ENCODE measurements around the gene STX10. TPM values are rescaled to one million over a fixed set of nuclear protein-coding genes. Genes with fewer than 3 reads are reported as not detected.

The STX10 gene
- total RNA-seq, 1 experiment from 2014 or later = 179 TPM

- Histone ChIP-seq H3F3A (ENCODE audit: low read length, unreplicated experiment) (peaks cover 4% of the 10 kb centered on the region), H3K9ac (ENCODE audit: low read length) (no peak overlapping the region), H4K20me1 (ENCODE audit: low read length) (peaks cover 52% of the 10 kb centered on the region), H3K36me3 (ENCODE audit: low read depth, low read length) (peaks cover 24% of the 10 kb centered on the region), H2AFZ (ENCODE audit: low read length) (no peak overlapping the region), H3K9me3 (ENCODE audit: low read length) (no peaks in the 10 kb centered on the region), H3K4me1 (ENCODE audit: insufficient read depth, low read length) (peaks cover 26% of the 10 kb centered on the region), H3K4me2 (ENCODE audit: low read length) (no peak overlapping the region), H3K9me2 (replicated peaks; ENCODE audit: low read length) (no peaks in the 10 kb centered on the region), H3K27ac (ENCODE audit: low read length) (no peak overlapping the region), H3K79me2 (ENCODE audit: low read length) (peaks cover 88% of the 10 kb centered on the region), H3K4me3 (ENCODE audit: low read length) (no peak overlapping the region), H3K27me3 (ENCODE audit: low read length) (no peaks in the 10 kb centered on the region)
- ATAC-seq = no peak
- POLR2A ChIA-PET (ENCODE audit: unreplicated experiment) = no interaction called here
- no peak for DNase-seq
- CTCF ChIA-PET = no interaction called here
- TF ChIP-seq EZH2phosphoT487 (IDR thresholded peaks at IDR 0.05; ENCODE audit: borderline replicate concordance, low read length) = no peak
- TF ChIP-seq, protein P1, sequence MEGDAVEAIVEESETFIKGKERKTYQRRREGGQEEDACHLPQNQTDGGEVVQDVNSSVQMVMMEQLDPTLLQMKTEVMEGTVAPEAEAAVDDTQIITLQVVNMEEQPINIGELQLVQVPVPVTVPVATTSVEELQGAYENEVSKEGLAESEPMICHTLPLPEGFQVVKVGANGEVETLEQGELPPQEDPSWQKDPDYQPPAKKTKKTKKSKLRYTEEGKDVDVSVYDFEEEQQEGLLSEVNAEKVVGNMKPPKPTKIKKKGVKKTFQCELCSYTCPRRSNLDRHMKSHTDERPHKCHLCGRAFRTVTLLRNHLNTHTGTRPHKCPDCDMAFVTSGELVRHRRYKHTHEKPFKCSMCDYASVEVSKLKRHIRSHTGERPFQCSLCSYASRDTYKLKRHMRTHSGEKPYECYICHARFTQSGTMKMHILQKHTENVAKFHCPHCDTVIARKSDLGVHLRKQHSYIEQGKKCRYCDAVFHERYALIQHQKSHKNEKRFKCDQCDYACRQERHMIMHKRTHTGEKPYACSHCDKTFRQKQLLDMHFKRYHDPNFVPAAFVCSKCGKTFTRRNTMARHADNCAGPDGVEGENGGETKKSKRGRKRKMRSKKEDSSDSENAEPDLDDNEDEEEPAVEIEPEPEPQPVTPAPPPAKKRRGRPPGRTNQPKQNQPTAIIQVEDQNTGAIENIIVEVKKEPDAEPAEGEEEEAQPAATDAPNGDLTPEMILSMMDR (conservative IDR thresholded peaks at IDR 0.05; ENCODE audit: low read depth, low read length) = no peak
- no peak for TF ChIP-seq EZH2 (IDR thresholded peaks at IDR 0.05; ENCODE audit: low read length, unreplicated experiment)
- BruUV-seq (replicated peaks) = no TSS peak
- intact Hi-C loops (cut with micrococcal nuclease) = no loop called here
Observed at GRCh38 chr19:13121551-13122274, 28.5 kb downstream of the STX10 start.

DNA sequence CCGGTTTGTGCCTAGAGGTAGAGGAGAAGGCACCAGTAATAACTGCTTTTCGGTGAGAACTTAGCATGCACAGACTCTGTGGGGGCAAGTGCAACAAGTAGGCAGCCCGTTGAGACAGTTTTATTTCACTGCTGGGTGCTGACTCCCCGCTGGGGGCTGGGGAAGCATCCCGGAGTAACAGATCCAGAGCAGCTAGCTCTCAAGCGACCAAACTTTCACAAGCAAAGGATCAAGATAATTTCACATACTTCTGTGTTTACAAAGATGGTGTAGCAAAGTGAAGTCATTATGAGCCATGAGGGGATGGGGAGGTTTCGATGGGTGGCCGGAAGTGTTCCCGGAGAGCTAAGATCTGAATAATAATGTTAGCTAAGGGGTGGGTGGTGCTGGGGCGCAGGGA, 29.4 kb downstream of the STX10 start:
- Histone ChIP-seq H3K27ac (ENCODE audit: low read length) (peak overlapping the region; percentile 16), H3K27me3 (ENCODE audit: low read length) (no peaks in the 10 kb centered on the region), H3K4me2 (ENCODE audit: low read length) (peak overlapping the region; percentile 85), H3K4me3 (ENCODE audit: low read length) (peak overlapping the region; percentile 28), H4K20me1 (ENCODE audit: low read length) (peaks cover 52% of the 10 kb centered on the region), H3K4me1 (ENCODE audit: insufficient read depth, low read length) (peaks cover 26% of the 10 kb centered on the region), H3F3A (ENCODE audit: low read length, unreplicated experiment) (peaks cover 4% of the 10 kb centered on the region), H3K36me3 (ENCODE audit: low read depth, low read length) (peaks cover 18% of the 10 kb centered on the region; the same call in 1 of the 2 replicates), H3K79me2 (ENCODE audit: low read length) (peaks cover 86% of the 10 kb centered on the region), H3K9ac (ENCODE audit: low read length) (no peak overlapping the region), H2AFZ (ENCODE audit: low read length) (no peak overlapping the region), H3K9me2 (replicated peaks; ENCODE audit: low read length) (no peaks in the 10 kb centered on the region), H3K9me3 (ENCODE audit: low read length) (no peaks in the 10 kb centered on the region)
- TF ChIP-seq, protein P1 (conservative IDR thresholded peaks at IDR 0.05; ENCODE audit: low read depth, low read length) = no peak
- TF ChIP-seq EZH2 (IDR thresholded peaks at IDR 0.05; ENCODE audit: low read length, unreplicated experiment) (no peak), EZH2phosphoT487 (IDR thresholded peaks at IDR 0.05; ENCODE audit: borderline replicate concordance, low read length) (no peak)
- POLR2A ChIA-PET (ENCODE audit: unreplicated experiment) = no interaction called here
- CTCF ChIA-PET = no interaction called here
- BruUV-seq (replicated peaks) = no TSS peak
- intact Hi-C loops (cut with micrococcal nuclease) = no loop called here
- no peak for DNase-seq
- ATAC-seq = no peak

DNA sequence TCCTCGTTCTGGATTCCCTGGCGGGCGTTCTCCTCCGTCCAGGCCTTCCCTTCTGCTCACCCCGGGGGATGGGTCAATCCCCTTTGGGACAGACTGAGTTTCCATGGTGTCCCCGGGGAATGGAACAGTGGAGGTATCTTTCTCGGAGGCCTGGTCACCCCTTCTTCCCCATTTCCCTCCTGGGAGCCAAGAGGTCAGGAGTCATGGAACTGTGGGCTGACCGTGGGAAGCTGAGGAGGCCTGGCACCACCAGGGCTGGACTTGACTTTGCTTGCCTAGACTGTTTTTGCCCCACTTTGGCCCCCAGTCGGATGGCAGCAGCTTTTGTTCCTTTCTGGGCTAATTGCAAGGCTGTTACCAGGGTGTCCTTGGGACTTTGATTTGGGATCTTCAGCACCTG, 30.1 kb downstream of the STX10 start:
- H4K20me1 ChIP-seq (ENCODE audit: low read length) = peaks cover 50% of the 10 kb centered on the region
- no peaks in the 10 kb centered on the region for H3K27me3 ChIP-seq (ENCODE audit: low read length)
- ATAC-seq = no peak
- no peak for TF ChIP-seq EZH2phosphoT487 (IDR thresholded peaks at IDR 0.05; ENCODE audit: borderline replicate concordance, low read length)
- TF ChIP-seq, protein P1 (conservative IDR thresholded peaks at IDR 0.05; ENCODE audit: low read depth, low read length) = no peak
- TF ChIP-seq EZH2 (IDR thresholded peaks at IDR 0.05; ENCODE audit: low read length, unreplicated experiment) = no peak
- H3K9ac ChIP-seq (ENCODE audit: low read length) = no peak overlapping the region
- POLR2A ChIA-PET (ENCODE audit: unreplicated experiment) = interaction anchor here (0.6 kb wide), 1 partner anchor 186 kb away, joined by 4 read pairs; no protein-coding TSS in a partner anchor
- H2AFZ ChIP-seq (ENCODE audit: low read length) = no peak overlapping the region
- peaks cover 86% of the 10 kb centered on the region for H3K79me2 ChIP-seq (ENCODE audit: low read length)
- CTCF ChIA-PET = interaction anchor here (0.5 kb wide), 1 partner anchor 56 kb away, joined by 5 read pairs; no protein-coding TSS in a partner anchor
- intact Hi-C loops (cut with micrococcal nuclease) = no loop called here
- H3K4me2 ChIP-seq (ENCODE audit: low read length) = peak overlapping the region; percentile 85
- H3K27ac ChIP-seq (ENCODE audit: low read length) = no peak overlapping the region
- DNase-seq = no peak
- no peaks in the 10 kb centered on the region for H3K9me3 ChIP-seq (ENCODE audit: low read length)
- BruUV-seq (replicated peaks) = no TSS peak
- peak overlapping the region; percentile 93; the same call in 1 of the 2 replicates for H3K4me3 ChIP-seq (ENCODE audit: low read length)
- H3K4me1 ChIP-seq (ENCODE audit: insufficient read depth, low read length) = peaks cover 34% of the 10 kb centered on the region
- peaks cover 18% of the 10 kb centered on the region; the same call in 1 of the 2 replicates for H3K36me3 ChIP-seq (ENCODE audit: low read depth, low read length)
- no peaks in the 10 kb centered on the region for H3K9me2 ChIP-seq (replicated peaks; ENCODE audit: low read length)
- H3F3A ChIP-seq (ENCODE audit: low read length, unreplicated experiment) = peaks cover 4% of the 10 kb centered on the region
